ENCODE results near the gene FNDC3A. TPM values are rescaled to one million over a fixed set of nuclear protein-coding genes. Genes with fewer than 3 reads are reported as not detected.
"Not testable (repeated sequence)": the region's sequence is repeated elsewhere in the genome, so short reads cannot be mapped to it uniquely, and the experiment has no call there.

The FNDC3A gene
- total RNA-seq, 1 experiment from 2014 or later: 61.4 TPM

DNA sequence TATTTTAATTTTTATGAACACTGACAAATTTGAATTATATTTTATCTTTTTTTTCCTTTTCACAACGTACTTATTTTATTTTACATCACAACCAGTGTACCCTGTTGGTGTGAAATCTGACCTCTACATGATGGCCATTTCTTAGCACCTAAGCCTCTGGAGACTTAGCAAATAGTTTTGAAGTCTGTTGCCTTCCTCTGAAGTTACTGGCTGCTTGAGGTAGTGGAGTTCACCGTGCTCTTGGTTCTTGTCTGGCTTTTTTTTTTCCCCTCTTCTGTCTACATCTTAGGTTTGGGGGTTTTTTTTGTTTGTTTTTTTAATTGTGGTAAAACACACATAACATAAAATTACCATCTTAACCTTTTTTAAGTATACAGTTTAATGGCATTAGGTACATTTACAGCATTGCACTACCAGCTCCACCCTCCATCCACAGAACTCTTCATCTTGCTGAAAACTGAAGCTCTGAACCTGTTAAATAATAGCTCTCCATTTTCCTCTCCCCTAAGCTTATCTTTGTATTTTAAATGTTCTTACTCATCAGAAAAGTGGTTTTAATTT lies 150.3 kb downstream of the FNDC3A start:
- H3K9me3 Mint-ChIP-seq (ENCODE audit: unreplicated experiment): peaks cover 5% of the 10 kb centered on the region
- no peak for TF ChIP-seq CTCF (IDR thresholded peaks at IDR 0.05; ENCODE audit: unreplicated experiment)
- intact Hi-C loops (cut with micrococcal nuclease): no loop called here
- H3K36me3 Mint-ChIP-seq (ENCODE audit: insufficient read depth, unreplicated experiment): peaks cover 9% of the 10 kb centered on the region
- no peaks in the 10 kb centered on the region for H3K4me1 Mint-ChIP-seq (ENCODE audit: insufficient read depth, unreplicated experiment)
- CTCF ChIA-PET: no interaction called here
- no peak overlapping the region for H3K4me3 Mint-ChIP-seq (ENCODE audit: unreplicated experiment)
- H3K27ac Mint-ChIP-seq (ENCODE audit: low read depth, unreplicated experiment): no peak overlapping the region
- no TSS peak for BruUV-seq (replicated peaks)
- no peaks in the 10 kb centered on the region for H3K27me3 Mint-ChIP-seq (ENCODE audit: insufficient read depth, unreplicated experiment)
- no peak for DNase-seq (ENCODE audit: unreplicated experiment)
- POLR2A ChIA-PET: interaction anchor here (0.8 to 1.5 kb wide), 4 partner anchors 9 to 17 kb away, joined by 3 to 5 read pairs (median 3); no protein-coding TSS in a partner anchor

DNA sequence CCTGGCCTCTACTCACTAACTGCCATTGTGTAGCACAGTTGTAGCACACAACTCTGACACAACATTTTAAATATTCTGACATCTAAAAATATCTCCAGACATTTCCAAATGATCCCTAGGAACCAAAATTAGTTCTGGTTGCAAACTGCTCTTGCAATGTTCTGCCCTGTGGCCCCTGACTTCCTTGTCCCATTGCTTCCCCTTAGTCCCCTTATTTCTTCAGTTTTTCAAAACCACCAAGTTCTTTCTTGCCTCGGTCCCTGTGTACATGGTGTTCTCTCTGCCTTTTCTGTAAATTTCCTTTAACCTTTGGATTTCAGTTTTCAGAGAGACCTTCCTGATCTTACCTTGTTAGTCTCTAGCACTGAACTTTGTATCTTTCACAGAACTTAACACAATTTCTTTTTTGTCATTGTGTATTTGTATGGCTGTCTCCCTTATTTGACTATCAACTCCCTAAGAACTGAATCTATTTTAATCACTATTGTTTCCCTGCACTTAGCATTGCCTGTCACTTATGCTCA lies 156.8 kb downstream of the FNDC3A start:
- Mint-ChIP-seq H3K4me3 (ENCODE audit: unreplicated experiment) (no peak overlapping the region), H3K27me3 (ENCODE audit: insufficient read depth, unreplicated experiment) (no peaks in the 10 kb centered on the region), H3K27ac (ENCODE audit: low read depth, unreplicated experiment) (no peak overlapping the region), H3K4me1 (ENCODE audit: insufficient read depth, unreplicated experiment) (peaks cover 5% of the 10 kb centered on the region), H3K36me3 (ENCODE audit: insufficient read depth, unreplicated experiment) (peaks cover 63% of the 10 kb centered on the region), H3K9me3 (ENCODE audit: unreplicated experiment) (no peaks in the 10 kb centered on the region)
- no peak for TF ChIP-seq CTCF (IDR thresholded peaks at IDR 0.05; ENCODE audit: unreplicated experiment)
- ChIA-PET CTCF (interaction anchor here (0.6 kb wide), 1 partner anchor 66 kb away, joined by 3 read pairs; no protein-coding TSS in a partner anchor), POLR2A (interaction anchor here (0.9 kb wide), 1 partner anchor 10 kb away, joined by 3 read pairs; no protein-coding TSS in a partner anchor)
- no TSS peak for BruUV-seq (replicated peaks)
- intact Hi-C loops (cut with micrococcal nuclease): no loop called here
- DNase-seq (ENCODE audit: unreplicated experiment): no peak

- no peaks in the 10 kb centered on the region for H3K27me3 Mint-ChIP-seq (ENCODE audit: insufficient read depth, unreplicated experiment)
Observed at GRCh38 chr13:49134305-49134704, 158.6 kb downstream of the FNDC3A start.

DNA sequence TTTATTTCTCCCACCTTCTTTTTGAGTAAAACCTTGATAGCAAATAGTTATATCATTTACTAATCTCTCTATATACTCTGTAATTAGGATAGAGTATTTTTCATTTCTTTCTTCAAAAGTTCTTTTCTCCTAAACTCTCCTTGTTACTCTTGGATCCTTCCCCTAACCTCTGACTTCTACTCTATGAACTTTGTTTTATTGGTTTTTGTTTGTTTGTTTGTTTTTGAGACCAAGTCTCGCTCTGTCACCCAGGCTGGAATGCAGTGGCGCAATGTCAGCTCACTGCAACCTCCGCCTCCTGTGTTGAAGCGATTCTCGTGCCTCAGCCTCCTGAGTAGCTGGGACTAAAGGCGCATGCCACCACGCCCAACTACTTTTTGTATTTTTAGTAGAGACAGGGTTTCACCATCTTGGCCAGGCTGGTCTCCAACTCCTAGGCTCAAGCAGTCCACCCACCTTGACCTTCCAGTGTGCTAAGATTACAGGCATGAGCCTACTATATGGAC lies 161.5 kb downstream of the FNDC3A start:
- H3K4me3 Mint-ChIP-seq (ENCODE audit: unreplicated experiment): not testable (repeated sequence)

More at GRCh38 chr13:49134305-49134704, 158.6 kb downstream of the FNDC3A start:
- no peak for DNase-seq (ENCODE audit: unreplicated experiment)
- Mint-ChIP-seq H3K36me3 (ENCODE audit: insufficient read depth, unreplicated experiment) (peaks cover 80% of the 10 kb centered on the region), H3K27ac (ENCODE audit: low read depth, unreplicated experiment) (no peak overlapping the region), H3K4me1 (ENCODE audit: insufficient read depth, unreplicated experiment) (peaks cover 5% of the 10 kb centered on the region), H3K9me3 (ENCODE audit: unreplicated experiment) (no peaks in the 10 kb centered on the region), H3K4me3 (ENCODE audit: unreplicated experiment) (no peak overlapping the region)
- ChIA-PET CTCF (no interaction called here), POLR2A (no interaction called here)
- no peak for TF ChIP-seq CTCF (IDR thresholded peaks at IDR 0.05; ENCODE audit: unreplicated experiment)
- BruUV-seq (replicated peaks): no TSS peak
- intact Hi-C loops (cut with micrococcal nuclease): no loop called here

More for the DNA sequence above, 161.5 kb downstream of the FNDC3A start:
- DNase-seq (ENCODE audit: unreplicated experiment); H3K27me3 Mint-ChIP-seq (ENCODE audit: insufficient read depth, unreplicated experiment); H3K9me3 Mint-ChIP-seq (ENCODE audit: unreplicated experiment); H3K4me1 Mint-ChIP-seq (ENCODE audit: insufficient read depth, unreplicated experiment); intact Hi-C loops (cut with micrococcal nuclease); POLR2A ChIA-PET; BruUV-seq (replicated peaks): not testable (repeated sequence)
- CTCF ChIA-PET: interaction anchor here (0.6 kb wide), 1 partner anchor 471 kb away, joined by 4 read pairs; no protein-coding TSS in a partner anchor
- peak overlapping the region; percentile 62 for H3K27ac Mint-ChIP-seq (ENCODE audit: low read depth, unreplicated experiment)
- H3K36me3 Mint-ChIP-seq (ENCODE audit: insufficient read depth, unreplicated experiment): peaks cover 78% of the 10 kb centered on the region
